HG03378 (cell line): ENCODE results near the gene GMDS.

Experiments
- ATAC-seq: cut with Tn5 transposase; IDR thresholded peaks from one replicate; pipeline ENCODE4 v1.9.1; 2021; ENCODE audit warnings: mild to moderate bottlenecking, moderate library complexity; ENCODE audit not compliant: unreplicated experiment

GMDS gene

DNA sequence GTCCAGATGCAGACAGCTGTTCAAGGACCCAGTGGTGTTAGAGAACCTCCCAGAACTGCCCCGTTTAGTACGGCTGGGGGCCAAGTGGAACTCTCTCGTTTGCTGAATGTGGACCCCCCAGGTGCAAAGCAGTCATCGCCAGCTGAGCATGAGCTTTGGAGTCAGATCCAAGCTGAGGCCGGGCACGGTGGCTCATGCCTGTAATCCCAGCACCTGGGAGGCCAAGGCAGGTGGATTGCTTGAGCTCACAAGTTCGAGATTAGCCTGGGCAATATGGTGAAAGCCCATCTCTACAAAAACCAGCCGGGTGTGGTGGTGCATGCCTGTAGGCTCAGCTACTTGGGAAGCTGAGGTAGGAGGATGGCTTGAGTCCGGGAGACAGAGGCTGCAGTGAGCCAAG lies 606.0 kb downstream of the GMDS start:
- no peak for ATAC-seq

DNA sequence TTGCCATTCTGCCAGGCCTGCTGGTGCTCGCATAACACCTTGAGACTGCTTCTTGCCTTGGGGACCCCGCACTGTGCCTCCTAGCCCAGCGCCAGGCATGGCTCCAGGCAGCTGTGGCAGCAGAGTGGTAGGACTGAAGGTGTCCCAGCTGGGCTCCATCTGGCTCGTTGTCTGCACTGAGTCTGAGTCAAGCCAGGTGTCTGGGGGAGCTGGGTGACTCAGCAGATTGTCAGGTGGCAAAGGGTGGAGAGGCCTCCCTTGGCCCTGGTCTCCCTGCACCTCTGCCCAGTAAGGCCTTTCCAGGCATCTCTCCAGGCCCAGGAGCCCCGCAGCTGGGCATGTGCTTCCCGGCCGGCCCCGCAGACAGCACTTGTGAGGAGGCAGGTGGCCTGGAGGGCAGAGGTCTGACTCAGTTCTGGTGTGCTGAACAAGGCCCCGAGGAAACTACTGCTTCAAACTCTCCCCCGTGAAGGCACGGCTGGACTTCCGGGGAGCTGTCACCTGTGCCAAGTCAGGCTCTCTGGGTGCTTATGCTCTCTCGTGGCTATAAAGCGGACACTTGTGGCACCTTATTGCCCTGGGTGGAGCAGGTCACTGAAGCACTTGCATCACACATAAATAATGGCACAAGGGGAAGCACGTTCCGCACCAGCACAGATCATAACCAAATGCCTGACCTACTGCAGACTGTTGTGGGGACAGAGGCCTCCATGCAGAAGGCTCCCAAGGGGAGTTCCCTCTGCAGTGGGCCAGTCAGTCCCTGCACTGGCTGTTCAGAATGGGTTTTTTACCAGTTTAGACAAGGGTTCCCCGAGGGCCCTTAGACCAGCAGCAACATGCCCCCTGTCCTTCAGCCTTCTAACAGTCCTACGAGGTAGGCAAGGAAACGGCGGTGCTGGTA lies 608.2 kb downstream of the GMDS start:
- ATAC-seq = no peak

DNA sequence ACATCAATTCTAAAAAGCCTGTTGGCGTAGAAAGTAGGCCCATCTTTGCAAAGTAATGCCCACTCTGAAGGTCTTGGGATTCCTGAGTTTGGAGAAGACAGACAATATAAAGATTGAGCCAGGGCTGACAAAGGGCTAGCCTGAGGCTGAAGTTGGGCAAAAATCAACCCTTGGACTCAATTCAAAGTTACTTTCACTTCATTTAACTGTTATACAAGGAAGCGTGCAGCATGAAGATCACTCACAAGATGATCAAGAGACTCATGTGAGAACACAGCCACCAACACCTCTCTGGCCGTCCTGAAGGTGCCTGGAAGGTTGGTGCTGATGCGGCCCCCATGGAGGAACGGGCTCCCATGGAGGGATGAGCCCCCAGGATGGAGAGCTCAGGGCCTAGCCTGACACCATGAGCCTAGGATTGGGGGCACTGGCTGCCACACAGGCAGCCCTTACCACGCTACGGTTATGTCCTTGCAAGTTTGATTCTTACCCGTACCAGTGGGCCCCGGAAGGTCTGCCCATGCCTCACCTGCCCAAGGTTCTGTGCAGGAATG lies 609.1 kb downstream of the GMDS start:
- no peak for ATAC-seq

DNA sequence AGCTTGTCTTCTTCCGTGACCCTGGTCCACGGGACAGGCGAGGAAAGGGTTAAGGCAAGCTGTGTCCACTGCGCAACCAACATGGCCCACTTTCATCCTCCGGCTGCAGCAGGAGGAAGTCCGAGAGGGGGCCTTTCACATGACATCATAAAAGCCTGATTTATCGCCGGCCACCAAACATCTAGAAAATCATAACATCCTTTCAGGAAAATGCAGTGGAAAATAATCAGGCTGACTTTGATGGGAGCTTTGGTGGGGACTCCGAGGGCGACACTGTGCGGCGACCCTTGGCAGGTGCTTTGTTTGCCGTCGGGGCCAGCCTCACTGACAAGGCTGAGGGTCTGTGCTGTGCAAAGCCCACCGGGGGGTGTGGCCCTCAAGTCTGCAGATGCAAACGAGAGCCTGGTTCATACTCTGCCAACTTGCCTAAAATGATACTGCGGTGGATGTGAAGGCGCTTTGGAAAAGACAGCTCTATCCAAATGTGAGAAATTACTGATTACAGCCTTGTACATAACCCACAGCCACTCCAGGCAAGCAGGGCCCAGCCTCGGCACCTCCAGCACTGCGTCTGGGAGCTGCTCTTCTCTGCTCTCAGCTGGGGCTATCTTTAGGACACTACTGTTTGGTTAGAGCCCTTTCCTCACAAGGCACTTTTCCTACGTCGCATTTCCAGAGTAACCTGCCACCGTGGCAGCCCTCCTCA lies 609.9 kb downstream of the GMDS start:
- ATAC-seq = no peak

DNA sequence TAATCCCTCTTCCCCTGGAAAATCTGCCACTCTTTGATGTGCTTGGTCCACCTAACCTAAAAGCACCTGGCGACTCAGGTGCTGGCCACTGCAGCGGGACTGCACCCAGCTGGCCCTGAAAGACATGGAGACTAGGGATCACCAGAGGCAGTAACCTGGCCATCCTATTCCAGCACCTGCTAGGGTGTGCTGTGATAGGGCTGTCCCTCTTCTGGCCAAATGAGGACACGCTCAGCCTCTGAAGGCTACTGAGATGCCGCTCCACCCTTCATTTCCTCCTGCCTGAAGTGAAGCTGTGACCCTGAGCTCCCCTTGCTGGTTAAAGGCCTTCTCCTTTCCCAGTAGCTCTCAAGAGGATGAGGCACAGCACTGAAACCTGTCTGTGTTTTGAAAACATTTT lies 611.3 kb downstream of the GMDS start:
- ATAC-seq = no peak

DNA sequence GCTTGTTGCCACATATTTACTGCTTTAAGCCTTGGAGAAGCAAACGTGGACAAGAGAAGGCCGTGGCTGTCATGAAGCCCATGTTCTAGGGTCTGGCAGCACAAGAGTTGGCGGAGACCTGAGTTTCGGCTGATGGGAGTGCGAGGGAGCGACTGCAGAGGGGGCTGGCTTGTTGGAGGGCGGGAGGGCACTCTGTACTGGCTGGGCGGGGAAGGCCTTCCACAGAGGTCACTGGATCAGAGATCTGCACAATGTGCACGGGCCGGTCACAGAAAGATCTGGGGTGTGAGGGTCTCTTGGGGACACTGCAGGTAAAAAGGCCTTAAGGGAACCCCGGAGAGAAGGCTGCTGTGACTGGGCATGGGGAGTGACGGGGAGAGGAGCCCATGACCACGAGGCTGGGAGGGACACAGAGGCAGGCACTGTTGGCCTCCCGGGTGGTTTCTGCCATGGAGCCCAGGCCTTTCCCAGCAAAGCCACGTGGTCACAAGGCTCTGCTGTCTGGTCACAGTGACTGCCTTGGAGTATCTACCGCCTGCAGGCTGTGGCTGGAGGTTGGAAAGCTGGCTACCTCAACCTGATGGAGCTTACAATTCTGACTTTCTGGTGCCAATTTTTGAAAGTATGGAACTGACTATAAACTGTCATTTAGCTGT lies 611.9 kb downstream of the GMDS start:
- ATAC-seq = no peak

DNA sequence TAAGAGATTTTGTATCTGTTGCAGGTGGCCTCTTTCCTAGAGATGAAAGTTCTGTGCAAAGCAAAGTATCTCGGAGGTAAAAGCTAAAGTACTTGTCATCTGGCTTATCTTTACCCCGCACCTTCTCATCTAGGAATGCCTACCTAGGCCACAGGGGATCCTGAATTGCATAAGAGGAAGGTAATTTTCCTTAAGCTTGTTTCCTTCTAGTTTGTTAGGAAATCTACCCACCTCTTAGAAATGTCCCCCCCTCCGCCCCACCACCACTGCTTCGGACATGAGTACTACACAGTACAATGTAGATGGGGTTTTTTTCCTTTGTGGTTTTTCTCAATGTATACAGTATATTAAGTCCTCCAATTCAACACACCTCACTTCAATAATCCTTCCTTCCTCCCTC lies 614.2 kb downstream of the GMDS start:
- no peak for ATAC-seq

DNA sequence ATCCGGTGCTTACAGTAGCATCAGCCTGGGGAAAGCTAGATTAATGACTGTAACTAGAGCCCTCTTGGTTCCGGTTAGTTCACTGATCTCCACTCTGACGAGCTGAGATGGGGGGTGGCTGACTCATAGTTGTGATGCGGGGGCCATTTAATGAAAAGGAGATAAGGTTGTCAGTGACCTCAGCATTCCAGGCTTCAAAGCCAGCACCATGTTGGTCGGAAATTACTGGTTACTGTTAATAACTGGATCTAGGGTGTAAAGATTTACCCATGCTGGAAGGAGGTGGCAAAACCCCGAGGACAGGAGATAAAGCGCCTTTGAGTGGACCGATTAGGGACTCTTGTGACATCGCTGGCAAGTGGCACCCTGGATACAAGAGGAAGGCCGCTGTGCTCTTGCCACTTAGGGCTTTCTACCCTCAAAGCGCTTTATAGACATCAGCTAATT lies 614.6 kb downstream of the GMDS start:
- ATAC-seq = no peak

DNA sequence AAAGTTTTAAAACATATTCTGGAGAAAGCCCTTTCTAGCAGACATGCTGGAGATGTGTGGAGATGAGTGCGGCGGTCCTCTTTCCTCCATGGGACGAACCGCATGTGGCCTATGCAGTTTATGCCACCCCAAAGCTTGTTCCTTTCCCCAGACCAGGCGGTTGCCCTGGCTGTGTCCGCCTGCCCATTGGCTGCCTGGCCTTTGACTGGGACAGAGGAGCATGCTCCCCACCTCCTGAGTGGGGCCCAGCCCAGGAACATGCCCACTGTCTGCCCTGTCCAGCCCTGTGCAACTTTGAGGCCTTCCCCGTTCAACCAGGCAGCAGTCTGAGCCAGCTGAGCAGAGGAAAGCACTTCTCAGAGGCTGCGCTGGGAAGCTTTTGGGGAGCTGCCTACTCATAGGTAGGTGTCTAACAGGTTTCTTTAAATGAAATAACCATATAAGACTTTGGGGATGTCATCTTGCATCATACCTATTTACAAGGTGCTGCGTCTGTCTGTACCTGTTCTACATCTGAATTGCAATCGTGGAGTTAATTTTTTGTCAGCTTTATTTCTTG lies 615.1 kb downstream of the GMDS start:
- ATAC-seq = no peak

DNA sequence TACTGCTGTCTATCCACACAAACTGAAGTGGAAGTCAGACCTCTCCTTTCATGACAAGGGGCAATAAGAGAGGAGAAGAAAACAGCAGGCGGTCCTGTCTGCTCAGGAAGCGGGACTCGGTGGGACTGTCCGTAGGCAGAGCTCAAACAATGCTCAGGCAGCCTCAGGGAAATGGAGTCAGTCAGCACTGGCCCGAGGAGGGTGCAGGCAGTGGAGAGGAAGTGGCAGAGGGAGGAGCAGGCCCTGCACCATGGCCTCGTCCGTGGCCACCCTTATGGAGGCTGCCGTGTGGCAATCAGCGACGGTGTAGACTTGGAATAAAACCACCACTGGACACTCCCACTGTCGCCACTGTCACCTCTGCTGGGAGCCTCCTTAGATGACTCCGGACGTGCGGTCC lies 616.1 kb downstream of the GMDS start:
- no peak for ATAC-seq

DNA sequence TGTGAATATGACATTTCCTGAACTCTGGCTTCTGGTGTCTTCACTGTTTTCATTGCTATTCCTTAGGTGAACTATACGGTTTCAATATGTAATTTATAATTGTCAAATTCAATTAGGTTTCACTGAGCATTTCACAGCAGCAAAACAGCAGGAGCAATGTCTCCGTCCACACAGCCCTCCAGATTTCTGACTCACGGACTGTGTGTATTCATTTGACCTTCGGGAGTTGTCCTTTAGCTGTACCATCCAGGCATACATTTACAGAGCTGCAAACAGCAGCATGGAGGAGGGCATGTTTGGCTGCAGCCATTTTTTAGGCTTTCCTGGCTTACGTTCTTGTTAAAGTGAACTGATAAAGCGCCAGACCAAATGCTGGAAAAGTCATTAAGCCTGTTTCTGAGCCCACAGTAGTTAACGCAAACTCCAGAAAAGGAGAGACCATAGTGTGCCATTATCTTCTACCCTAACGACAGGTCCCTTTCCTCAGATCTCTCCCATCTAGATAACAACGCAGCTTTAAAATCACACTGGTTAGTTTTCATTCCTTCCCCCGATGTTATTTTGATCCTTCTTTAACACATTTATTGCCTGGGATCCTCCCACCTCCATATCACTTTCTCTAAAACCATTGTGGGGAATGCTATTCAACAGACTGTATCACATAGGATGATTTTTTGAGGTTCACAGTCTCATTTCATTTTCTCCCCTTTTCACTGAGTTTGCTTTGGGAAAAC lies 617.4 kb downstream of the GMDS start:
- ATAC-seq = no peak

DNA sequence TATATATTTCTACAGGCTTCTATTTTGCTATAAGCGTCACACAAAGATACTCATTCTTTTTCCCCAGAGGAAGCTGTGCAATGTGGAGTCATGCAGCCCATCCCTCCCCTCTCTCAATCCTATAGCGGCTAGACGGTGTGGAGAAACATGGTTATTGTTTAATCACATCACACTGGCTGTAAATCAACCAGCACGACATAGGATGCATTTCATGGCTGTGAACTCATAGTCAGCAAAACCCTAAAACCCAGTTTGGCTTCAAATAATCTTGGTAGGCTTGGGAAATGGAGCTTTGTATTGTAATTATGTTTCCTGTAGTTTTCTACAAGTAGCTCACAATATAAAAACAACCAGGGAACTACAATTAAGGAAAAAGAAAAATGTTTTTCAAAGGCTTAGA lies 618.9 kb downstream of the GMDS start:
- ATAC-seq = no peak

DNA sequence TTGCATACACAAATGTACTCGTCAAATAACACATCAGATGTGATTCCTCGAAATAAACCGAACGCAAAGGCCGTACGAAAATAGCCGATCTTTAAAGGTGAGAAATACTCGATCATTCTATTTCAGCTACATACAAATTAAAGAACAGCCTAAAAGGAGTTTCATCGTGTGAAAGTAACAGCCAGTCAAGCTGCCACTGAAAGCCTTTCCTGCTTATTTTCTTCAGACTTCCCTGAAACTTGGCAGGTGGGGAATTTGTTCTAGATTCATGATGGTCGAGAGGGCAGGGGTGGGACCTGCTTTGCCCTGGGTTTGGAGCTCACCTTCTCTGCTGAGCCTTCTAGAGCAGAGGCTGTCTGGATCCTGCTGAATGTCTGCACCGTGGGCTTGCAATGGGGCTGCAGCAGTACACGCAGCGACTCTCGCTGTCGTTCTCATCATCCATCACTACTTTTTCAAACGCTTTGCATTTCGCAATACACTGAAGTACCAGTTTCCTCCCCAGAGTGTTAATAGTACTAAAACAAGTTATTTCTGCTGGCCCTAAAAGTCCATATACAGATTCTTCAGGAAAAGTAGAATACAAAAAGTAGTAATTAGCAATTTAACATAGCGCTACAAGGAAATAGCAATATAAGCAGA lies 619.5 kb downstream of the GMDS start:
- no peak for ATAC-seq

DNA sequence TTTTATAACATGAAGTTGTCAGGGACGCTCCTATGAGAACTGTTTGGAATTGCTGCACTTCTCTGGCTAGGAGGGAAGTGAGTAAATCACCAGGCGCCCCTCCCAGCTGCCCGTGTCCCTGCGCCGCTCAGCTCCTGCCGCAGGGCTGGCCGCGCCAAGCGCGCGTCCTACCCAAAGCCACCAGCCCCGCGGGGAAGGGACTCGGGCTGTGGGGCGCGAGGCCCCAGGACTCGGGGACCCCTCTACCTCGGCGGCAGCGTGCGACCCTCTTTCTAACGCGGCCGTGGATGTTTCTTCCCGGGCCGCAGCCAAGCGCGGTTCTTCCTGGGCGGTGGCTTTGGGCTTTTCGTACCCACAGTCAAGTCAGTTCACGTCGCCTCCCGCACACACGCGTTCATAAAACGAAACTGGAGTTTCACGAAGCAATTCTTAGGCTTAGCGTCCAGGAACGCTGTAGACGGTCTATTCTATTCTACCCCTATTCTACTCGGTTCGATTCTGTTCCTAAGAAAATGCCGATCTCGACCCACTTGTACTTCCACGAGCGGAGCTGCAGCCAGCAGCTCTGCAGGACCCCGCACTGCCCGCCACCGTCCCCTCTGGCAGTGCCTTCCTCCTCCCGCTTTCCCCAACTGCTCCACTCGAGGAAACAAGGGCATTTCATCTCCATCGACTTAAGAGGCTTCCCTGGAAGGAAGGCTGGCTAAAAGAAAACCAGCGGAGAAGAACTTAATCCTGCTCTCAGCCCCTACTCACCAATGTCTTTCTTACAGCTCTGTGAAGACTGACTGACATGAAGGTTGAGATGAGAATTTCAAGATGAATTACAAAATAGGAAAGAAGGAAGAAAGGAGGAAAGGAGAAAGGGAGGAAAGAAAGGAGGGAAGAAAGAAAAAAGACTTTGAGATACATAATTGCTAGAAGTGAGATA lies 620.3 kb downstream of the GMDS start:
- ATAC-seq = no peak

DNA sequence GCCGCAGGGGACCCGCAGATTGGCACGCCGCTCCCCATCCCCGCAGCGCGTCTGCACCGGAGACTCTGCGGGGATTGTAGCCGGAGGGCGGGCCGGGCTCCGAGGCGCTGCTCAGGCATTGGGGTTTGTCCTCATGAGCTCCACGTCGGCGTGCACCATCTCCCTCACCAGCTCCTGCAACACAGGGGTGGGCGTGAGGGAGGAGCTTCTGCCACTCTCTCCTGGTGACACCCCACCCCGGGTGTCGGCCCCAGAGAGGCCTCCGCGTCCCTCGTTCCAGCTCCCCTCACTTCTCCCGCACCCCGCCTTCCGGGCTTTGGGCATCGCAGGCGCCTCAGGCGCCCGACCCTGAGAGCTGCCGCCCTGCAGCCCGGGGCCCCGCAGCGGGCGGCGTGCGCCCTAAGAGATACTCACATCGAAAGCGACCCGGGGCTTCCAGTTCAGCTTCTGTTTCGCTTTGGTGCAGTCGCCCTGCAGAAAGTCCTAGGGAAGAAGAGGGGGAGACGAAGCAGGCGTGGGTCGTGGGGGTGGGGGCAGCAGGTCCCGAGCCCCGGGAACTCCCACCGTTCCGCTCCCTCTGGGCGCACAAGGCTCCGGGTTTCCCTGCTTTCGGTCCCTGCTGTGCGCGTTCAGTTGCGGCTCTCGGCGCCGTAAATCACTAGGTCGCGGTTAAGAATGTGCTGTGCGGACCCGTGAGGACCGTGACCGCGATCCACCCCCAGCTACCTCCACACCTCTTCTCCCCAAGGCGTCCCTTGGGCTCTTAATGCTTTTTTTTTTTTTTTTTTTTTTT lies 621.2 kb downstream of the GMDS start:
- ATAC-seq = no peak

DNA sequence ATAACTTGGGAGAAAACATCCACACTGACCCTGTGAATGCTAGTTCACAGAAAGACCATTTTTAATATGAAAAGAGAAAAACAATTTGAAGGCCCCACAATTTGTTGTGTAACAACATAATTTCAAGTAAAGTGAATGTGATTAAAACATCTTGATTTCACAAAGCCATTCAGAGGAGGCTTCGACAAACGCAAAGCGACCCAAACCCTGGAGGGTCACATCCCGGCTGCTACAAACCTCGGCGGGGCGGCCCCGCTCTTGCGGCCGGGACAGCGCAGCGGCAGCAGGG lies 621.7 kb downstream of the GMDS start:
- ATAC-seq = no peak

DNA sequence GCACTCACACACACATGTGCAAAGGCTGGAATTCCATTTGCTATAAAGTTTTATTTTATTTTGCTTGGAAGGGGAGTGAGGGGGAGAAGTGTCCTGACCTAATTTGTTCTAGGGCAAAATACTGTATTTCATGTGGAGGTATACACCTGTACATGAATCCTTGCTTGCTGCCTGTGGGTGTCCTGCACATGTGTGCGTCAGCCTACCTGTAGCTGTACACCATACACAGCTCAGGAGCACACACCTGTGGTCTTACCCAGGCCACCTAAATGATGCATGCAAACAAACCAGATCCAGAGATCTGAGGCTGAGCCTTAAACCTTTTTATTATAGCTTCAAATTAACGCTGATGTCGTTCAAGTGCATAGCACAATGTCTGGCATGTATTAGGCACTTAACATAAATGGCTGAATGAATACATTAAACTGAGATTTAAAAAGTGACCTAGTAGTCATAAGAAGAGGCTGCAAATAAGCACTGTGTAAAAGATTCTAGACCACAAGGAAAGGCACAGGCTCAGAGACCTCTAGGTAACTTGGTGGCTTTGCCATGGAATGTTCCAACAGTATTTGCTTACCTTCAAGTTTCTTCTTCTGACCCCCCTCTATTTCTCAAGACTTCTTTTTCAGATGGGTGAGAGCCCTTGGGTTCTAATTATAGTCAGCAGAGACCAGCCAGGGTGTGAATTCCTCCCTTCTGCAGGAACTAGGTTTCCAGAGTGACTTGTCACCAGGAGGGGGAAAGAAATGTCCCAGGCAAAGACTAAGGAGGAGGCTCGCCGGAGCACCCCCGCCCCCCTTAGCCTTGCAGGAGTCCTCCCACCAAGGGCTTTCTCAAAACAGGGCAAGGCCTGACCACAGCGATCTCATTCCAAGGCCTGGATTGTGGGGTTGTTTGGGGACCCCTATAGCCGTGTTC lies 622.3 kb downstream of the GMDS start:
- no peak for ATAC-seq
